Mesothelial cell of epicardium (in vitro differentiated cells): ENCODE data around the gene CCND2. TPM values are rescaled to one million over a fixed set of nuclear protein-coding genes. Genes with fewer than 3 reads are reported as not detected.
A peak's percentile ranks its signal among the peaks of the same experiment; 100 is the strongest.

Experiments
- DNase-seq, 2 experiments: peaks; one replicate each; pipeline ENCODE4 v3.0.0; 2021; ENCODE audit warnings: low spot score in 2 of 2; ENCODE audit not compliant: unreplicated experiment in 2 of 2
- H3K27ac Mint-ChIP-seq: 2 replicates; pipeline ENCODE4 v1.8.0; 2021; ENCODE audit warnings: mixed read lengths
- H3K27me3 Mint-ChIP-seq: 2 replicates; pipeline ENCODE4 v1.8.0; 2021; ENCODE audit warnings: low read depth, mixed read lengths
- H3K36me3 Mint-ChIP-seq: 2 replicates; pipeline ENCODE4 v1.8.0; 2021; ENCODE audit warnings: mixed read lengths
- H3K4me1 Mint-ChIP-seq: 2 replicates; pipeline ENCODE4 v1.8.0; 2021; ENCODE audit warnings: mixed read lengths
- H3K4me3 Mint-ChIP-seq: 2 replicates; pipeline ENCODE4 v1.8.0; 2021; ENCODE audit warnings: mild to moderate bottlenecking, moderate library complexity, mixed read lengths
- H3K9me3 Mint-ChIP-seq: 2 replicates; pipeline ENCODE4 v1.8.0; 2021; ENCODE audit warnings: mixed read lengths
- CTCF ChIP-seq: fragments of 200-600 bp; sonication (generic); IDR thresholded peaks from one replicate; pipeline ENCODE4 v1.5.0; 2021; ENCODE audit warnings: antibody characterized with exemption; ENCODE audit not compliant: unreplicated experiment
- total RNA-seq: library from RNA; stranded (reverse); gene quantifications from 3 replicates; pipeline ENCODE4 v1.2.1, GENCODE V29; 2021

Gene CCND2
- total RNA-seq, 1 donor from 2014 or later = 412 TPM

- H3K36me3 Mint-ChIP-seq = peaks cover 50% of the 10 kb centered on the region
- H3K27me3 Mint-ChIP-seq = no peaks in the 10 kb centered on the region
- H3K9me3 Mint-ChIP-seq = no peaks in the 10 kb centered on the region
- peak overlapping the region; percentile 41 for H3K27ac Mint-ChIP-seq
- no peak overlapping the region for H3K4me3 Mint-ChIP-seq
- DNase-seq = no peak
- no peak for TF ChIP-seq CTCF
- H3K4me1 Mint-ChIP-seq = no peaks in the 10 kb centered on the region
Observed at GRCh38 chr12:4300883-4301282, 27.3 kb downstream of the CCND2 start.

- no peaks in the 10 kb centered on the region for H3K9me3 Mint-ChIP-seq
- TF ChIP-seq CTCF = no peak
- peaks cover 43% of the 10 kb centered on the region for H3K36me3 Mint-ChIP-seq
- peaks cover 7% of the 10 kb centered on the region for H3K4me1 Mint-ChIP-seq
- no peaks in the 10 kb centered on the region for H3K27me3 Mint-ChIP-seq
- DNase-seq = no peak
- no peak overlapping the region for H3K4me3 Mint-ChIP-seq
- H3K27ac Mint-ChIP-seq = peak overlapping the region; percentile 16
Observed at GRCh38 chr12:4301932-4302501, 28.5 kb downstream of the CCND2 start.

- H3K4me1 Mint-ChIP-seq = peaks cover 14% of the 10 kb centered on the region
- H3K9me3 Mint-ChIP-seq = no peaks in the 10 kb centered on the region
- H3K4me3 Mint-ChIP-seq = no peak overlapping the region
- TF ChIP-seq CTCF = no peak
- no peaks in the 10 kb centered on the region for H3K27me3 Mint-ChIP-seq
- no peak for DNase-seq
- peaks cover 40% of the 10 kb centered on the region for H3K36me3 Mint-ChIP-seq
- H3K27ac Mint-ChIP-seq = peak overlapping the region; percentile 36
Observed at GRCh38 chr12:4302881-4303280, 29.3 kb downstream of the CCND2 start.

GRCh38 chr12:4303750-4304149 is 30.2 kb downstream of the CCND2 start:
- Mint-ChIP-seq H3K4me3 (no peak overlapping the region), H3K9me3 (no peaks in the 10 kb centered on the region), H3K27me3 (no peaks in the 10 kb centered on the region), H3K4me1 (peaks cover 22% of the 10 kb centered on the region), H3K27ac (peak overlapping the region; percentile 50), H3K36me3 (peaks cover 34% of the 10 kb centered on the region)
- no peak for DNase-seq
- no peak for TF ChIP-seq CTCF

GRCh38 chr12:4307593-4308333 is 34.2 kb downstream of the CCND2 start:
- peak overlapping the region; percentile 99 for H3K27ac Mint-ChIP-seq
- no peaks in the 10 kb centered on the region for H3K9me3 Mint-ChIP-seq
- peaks cover 6% of the 10 kb centered on the region for H3K36me3 Mint-ChIP-seq
- H3K4me3 Mint-ChIP-seq = peak overlapping the region; percentile 60
- no peaks in the 10 kb centered on the region for H3K27me3 Mint-ChIP-seq
- peaks cover 28% of the 10 kb centered on the region for H3K4me1 Mint-ChIP-seq
- DNase-seq = peak; percentile 59 to 77
- TF ChIP-seq CTCF = peak; percentile 44
